HG03571 (cell line): Measurements from ENCODE around the gene PDZD7.
"Not testable (repeated sequence)": the region's sequence is repeated elsewhere in the genome, so short reads cannot be mapped to it uniquely, and the experiment has no call there.

Experiments
- ATAC-seq: cut with Tn5 transposase; IDR thresholded peaks from one replicate; pipeline ENCODE4 v1.9.1; 2021; ENCODE audit not compliant: unreplicated experiment

Gene PDZD7

DNA sequence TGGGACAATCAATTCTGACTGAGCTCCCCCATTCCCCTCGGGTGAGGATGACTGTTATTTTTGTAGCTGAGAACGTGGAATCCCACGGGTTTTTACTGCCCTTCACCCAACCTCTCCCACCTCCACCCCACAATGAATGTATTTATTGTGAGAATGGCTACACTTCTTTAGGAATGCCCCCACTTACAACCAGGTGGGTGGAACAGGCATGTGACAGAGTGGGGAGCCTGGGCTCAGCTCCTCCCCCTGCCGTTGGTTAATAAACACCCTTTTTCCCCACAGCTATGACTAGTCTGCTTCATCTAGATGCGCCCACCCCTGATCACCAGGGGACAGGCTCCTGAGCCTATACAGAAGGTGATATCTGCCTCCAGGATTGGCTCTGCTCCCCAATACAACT is 45.6 kb downstream of the PDZD7 start:
- no peak for ATAC-seq

DNA sequence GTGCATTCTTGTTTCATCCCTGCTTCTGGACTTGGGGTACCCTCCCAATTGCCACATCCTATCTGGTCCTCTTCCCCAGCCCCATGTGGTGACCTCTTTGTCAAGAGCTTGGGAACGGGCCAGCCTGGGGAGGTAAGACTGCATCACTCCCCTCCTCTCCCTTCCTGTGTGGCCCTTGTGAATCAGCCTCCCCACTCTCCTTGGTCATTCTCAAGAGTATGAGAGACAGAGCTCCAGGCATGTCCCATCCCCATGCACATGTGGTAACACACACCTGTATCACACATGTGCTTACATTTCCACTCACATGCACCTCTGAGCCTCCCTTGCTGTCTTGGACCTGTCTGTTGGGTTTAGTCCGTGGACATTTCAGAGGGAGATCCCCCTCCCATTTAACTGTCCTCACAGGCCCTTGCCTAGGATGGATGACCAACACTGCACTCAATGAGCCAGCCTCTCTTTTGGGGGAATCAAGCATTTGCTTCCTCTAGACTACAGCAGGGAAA is 46.2 kb downstream of the PDZD7 start:
- no peak for ATAC-seq

DNA sequence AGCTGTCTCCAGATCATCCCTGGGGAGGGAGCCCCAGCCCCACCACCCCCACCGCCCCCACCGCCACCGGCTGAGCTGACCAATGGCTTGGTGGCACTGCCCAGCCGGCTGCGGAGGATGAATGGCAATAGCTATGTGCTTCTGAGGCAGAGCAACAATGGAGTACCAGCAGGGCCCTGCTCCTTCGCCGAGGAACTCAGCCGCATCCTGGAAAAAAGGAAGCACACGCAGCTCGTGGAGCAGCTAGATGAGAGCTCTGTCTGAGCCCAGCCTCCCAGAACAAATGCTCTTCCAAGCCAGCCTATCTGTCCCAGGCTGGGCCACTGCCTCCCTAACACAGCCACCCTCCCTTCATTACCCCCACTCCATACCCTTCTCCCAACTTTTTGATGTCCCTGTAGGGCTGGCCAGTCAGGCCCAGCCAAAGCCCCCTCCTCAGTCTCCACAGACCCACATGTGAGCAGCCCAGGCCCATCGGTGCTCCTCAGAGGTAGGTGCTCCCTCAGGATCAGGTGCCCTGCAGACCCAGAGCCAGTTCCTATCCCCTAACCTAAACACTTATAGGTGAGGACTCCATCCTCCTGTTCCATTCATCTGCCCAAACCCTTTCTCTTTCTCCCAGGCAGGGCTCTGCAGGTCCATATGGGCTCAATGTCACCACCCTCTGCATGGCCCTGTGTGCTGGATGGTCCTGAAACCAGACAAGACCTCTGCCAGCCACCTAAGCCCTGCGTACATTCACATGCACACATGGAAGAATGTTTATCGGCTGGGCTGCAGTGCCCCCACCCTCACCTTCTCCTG is 46.9 kb downstream of the PDZD7 start:
- no peak for ATAC-seq

DNA sequence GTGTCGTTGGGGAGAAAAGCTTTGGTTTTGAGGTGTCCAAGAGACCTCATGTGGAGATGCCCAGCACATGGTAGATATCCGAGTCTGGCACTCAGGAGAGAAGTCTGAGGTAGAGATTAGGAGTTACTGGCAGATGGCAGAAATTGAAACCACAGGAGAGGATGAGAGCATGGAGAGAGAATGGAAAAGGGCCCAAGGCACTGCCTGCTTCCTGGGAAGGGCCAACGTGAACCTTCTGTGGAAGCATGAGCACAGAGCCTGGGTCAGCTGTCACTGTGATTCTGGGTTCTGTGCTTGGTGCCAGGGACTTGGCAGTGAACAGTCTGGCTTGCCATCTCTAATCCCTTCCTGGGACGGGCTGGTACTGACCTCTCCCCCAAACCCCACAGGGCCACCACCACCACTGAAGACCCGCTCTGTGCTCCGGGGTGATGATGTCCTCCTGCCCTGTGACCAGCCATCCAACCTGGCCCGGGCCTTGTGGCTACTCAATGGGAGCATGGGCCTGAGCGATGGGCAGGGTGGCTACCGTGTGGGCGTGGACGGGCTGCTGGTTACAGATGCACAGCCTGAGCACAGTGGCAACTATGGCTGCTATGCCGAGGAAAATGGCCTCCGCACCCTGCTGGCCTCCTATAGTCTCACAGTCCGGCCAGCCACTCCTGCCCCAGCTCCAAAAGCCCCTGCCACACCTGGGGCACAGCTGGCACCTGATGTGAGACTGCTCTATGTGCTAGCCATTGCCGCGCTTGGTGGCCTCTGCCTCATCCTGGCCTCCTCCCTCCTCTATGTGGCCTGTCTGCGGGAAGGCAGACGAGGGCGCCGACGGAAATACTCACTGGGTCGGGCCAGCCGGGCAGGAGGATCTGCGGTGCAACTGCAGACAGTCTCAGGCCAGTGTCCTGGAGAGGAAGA is 47.8 kb downstream of the PDZD7 start:
- ATAC-seq, result no peak

DNA sequence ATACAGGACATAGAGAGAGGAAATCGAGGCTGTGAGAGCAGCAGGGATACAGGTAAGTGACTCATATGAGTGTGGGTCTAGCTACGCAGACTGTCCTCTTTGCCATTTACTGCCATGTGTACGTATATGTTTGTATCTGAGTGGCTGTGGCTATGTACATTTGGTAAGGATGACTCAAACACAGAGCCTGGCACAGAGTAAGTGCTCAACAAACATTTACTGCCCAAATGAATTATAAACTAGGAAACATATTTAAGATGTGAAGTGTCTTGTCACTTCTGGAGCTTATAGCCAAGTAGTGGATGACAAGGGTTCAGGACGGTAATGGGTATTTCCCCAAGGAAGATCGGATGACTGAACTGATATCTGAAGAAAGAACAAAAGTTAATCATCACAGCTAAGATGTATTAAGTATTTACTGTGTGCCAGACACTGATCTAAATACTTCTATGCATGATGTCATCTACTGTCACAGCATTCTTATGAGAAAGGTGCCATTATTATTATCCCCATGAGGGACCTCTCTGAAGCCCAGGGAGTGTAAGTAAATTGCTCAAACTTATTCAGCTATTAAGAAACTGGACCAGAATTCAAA is 49.7 kb downstream of the PDZD7 start:
- ATAC-seq, result no peak

DNA sequence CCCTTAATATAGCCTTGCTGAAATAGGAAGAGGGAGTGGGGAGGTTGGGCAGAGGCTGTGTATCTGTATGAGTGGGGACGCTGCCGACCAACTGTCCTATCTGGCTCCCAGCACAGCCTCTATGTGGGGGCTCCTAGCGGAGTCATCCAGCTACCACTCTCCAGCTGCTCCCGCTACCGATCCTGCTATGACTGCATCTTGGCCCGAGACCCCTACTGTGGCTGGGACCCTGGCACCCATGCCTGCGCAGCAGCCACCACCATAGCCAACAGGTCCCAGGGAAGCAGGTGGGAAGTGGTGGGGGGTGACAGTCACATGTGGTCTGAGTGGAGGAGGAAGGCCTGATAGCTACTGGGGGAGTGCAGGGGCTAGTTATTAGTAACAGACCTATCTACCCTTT is 50.2 kb downstream of the PDZD7 start:
- no peak for ATAC-seq

DNA sequence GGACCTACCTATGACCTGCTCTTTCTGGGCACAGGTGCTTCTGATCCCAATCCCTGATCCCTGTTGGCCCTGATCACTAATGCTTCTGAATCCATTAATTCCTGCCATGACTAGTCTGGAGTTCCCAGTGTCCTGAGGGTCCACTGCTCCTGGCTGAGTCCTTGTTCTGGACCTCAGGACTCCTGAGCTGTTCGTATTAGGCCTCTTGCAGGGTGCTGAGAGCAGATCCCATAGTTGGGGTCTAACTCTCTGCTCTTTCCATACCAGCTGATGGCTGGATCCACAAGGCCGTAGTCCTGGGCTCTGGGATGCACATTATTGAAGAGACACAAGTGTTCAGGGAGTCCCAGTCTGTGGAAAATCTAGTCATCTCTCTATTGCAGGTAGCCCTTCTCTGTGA is 50.6 kb downstream of the PDZD7 start:
- no peak for ATAC-seq

DNA sequence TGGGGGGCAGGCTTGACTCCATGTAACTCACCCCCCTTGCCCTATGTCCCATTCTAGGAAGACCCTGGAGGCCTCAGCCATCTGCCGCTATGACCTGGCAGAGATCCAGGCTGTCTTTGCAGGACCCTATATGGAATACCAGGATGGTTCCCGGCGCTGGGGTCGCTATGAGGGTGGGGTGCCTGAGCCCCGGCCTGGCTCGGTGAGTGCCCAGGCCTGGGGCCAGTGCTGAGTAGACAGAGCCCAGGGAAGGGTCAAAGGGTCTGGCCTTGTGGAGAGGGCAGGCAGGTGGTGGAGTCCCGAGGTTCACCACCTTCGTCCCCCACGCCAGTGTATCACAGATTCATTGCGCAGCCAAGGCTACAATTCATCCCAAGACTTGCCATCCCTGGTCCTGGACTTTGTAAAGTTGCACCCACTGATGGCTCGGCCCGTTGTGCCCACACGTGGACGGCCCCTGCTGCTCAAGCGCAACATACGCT is 51.1 kb downstream of the PDZD7 start:
- no peak for ATAC-seq

DNA sequence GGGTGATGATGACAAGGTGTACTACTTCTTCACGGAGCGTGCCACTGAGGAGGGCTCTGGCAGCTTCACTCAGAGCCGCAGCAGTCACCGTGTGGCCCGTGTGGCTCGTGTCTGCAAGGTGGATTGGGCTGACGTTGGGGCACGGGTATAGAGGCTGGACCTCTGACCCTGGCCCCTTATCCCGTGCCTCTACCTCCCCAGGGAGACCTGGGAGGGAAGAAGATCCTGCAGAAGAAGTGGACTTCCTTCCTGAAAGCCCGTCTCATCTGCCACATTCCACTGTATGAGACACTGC is 52.1 kb downstream of the PDZD7 start:
- no peak for ATAC-seq

DNA sequence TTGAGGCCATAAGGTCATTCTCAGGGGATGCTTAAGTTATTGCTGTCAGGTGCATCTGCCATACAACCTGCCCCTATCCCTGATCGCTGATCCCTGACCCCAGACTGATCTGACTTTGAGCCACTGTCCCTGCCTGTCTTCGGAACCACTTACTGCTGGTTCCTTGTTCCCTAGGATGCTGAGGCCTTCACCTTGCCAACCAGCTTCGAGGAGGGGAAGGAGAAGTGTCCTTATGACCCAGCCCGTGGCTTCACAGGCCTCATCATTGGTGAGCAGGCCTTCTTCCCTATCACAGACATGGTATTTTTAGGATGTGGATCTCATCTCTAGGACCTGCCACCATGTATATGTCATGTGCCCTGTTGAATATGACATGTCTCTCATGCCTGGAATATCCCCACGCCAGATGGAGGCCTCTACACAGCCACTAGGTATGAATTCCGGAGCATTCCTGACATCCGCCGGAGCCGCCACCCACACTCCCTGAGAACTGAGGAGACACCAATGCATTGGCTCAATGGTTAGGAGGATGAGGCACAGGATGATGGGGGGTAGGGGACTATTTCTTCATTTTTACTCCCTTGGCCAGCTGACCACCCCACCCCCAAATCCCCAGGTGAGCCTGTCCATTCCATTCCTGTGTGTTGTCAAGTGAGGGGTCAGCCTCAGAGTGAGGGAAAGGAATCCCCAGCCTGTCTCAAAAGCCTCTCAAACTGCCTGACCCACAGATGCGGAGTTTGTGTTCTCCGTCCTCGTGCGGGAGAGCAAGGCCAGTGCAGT is 52.6 kb downstream of the PDZD7 start:
- no peak for ATAC-seq

DNA sequence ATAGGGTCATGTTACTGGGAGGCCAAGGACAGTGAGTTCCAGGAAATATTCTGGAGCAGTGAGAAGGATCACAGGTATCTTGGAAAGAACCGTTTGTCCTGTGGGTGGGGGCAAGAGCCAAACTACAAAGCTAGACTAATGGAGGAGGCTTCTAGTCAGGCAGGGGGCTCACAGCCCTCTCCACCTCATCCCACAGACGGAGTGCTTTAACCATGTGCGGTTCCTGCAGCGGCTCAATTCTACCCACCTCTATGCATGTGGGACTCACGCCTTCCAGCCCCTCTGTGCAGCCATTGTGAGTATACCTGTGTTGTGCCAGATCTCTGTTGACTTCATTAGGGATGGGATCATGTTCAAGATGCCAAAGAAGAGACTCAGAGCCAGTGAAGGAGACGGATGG is 53.5 kb downstream of the PDZD7 start:
- ATAC-seq, result no peak

DNA sequence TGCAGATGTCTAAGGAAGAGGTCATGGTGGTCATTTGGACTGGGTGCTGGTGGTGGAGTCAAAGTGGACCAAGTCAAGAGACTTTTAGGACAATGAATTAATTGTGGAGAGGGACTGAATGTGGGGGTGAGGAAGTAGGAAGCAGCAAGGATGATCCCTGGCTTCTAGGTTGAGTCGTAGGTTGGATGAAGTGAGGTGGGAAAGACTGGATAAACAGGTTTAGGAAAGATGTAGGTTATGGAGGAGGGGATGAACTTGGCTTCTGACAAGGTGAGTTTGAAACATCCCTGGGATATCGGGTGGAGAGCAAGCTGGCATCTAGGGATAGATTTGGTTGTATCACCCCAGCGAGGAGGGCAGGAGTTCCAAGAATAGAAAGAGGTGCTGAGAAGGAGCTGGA is 54.0 kb downstream of the PDZD7 start:
- no peak for ATAC-seq

DNA sequence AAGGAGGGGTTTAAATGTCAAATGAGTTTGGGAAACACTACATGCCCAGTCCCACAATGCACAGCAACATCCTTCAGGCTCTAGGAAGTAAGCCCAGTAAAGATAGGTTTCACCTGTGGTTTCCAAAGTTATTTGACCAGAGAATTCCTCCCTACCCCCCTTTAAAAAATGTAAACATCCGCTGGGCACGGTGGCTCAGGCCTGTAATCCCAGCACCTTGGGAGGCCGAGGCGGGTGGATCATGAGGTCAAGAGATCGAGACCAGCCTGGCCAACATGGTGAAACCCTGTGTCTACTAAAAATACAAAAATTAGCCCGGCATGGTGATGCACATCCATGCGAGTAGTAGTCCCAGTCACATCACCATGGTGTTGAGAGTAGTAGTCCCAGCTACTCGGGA is 55.5 kb downstream of the PDZD7 start:
- not testable (repeated sequence) for ATAC-seq

DNA sequence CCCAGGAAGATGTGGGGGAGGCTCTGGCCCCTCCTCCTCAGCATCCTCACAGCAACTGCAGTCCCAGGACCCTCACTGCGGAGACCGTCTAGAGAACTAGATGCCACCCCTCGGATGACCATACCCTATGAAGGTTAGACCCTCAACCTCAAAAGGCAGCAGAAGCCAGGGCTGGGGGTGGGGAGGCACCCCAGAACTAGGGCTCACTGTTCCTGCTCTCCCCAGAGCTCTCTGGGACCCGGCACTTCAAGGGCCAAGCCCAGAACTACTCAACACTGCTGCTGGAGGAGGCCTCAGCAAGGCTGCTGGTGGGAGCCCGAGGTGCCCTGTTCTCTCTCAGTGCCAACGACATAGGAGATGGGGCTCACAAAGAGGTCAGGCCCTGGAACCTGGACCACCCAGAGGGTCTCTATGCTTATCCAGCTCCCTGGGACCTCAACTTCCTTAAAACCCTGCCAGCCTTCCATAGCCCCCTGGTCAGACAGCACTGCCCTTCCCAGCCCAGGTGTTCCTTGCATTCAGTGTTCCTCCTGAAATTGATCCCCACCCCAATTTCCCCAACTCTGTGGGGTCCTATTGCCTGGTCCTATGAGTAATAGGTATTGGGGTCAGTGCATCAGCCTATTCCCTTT is 57.9 kb downstream of the PDZD7 start:
- ATAC-seq, result no peak

DNA sequence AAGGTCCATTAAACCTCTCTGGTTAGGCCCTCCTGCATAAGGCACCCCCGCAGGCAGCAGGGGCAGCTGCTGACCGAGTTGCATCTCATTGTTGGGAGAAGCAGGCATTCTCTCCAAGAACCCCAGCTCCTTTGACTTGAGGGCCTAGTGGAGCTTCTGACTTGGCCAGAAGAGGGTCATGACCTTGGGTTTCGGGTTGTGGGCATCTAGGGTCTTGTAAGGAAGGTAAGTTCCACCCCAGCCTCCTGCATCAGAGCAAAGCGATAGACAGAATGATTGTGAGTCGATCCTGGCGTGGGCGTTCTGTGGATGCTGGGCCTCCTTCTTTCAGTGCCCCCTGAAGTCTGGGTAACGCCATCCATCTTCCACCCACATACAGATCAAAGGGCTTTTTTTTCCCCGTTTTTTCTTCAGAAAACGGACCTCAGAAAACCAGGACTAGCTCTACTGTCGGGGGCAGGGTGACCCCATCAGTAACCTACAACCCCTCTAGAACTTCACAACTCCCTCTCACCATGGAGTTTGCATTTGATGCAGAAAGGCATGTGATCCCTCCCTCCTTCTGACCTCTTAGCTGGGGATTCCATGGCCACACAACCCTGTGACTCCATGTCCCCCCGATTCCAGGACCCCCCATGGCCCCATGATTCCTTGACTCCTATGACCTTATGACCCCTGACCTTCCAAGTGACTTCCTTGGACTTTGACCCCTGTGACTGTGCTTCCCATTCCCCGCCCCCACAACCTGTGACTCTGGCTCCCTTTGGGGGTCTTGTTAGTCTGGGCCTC is 58.6 kb downstream of the PDZD7 start:
- ATAC-seq, result no peak

DNA sequence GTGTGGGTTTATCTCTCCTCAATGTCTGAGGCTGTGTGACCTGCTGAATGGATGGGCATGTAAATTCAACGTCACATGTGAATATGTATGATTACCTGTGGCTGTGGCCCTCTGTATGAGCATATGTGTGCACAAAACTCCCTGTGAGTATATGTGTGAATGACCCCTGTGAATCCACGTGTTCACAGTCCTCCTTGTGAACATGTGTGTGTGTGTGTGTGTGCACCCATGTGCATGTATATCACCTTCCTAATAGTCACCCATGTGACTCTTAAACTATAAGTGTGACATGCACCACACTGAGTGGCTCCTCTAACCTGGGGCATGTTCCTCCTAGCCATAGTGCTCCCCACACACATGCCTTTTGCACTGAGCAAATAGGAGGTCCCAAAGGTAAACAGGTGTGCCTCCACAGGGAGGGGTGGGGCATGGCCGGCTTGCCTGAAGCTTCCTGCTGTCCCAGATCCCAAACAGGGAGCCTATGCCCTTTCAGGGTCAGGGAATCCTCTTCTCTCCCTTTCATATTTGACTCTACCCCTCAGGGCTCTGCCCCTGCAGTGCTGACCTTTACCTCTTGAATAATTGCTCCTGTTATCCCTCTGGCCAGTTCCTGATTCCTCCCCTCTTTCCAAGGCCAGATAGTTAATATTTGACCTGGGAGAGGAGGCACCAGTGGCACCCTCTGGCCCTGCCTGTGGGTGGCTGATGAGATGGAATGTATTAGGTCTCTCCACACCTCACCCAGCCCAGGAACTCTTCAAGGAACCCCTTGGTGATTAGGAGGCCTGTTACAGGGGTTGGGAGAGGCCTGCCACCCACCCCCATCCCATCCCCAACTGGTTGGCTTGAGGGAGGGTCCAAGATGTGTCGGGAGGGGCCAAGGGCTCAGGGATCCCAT is 59.8 kb downstream of the PDZD7 start:
- ATAC-seq, result no peak

DNA sequence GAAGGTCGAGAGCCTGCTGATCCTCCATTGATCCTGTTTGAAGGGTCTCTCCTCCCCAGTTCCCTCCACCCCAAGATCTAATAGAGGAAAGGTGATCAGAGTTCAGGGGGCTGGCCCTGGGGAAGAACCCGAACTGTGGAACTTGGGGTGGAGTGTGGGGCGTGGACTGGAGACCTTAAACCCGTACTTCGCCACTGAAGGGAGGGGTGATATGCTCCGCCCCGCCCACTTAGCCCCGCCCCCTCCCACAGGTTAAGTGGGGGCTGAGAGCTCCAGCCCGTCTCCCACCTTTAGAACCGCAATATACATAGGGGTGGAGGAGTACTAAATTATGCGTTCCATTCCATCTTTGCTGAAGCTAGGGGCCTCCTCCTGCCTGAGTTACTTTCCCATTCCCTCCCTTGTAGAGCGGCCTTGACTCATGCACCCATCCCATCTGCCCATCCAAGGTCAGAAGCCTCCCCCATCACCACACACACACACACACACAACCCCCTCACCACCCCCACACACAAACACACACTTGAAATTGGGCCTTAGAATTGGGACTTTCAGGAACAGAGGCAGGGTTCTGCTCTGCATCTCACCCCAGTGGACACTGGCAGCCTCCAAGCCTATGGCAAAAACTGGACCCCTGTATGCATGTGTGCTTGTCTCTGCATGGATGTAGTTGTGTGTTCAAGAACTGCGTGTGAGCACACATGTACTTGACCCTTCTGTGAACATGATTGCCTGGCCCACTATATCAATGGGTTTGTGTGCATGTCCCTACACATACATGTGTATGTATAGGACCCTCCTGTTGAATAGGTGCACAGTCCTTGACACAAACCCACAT is 60.6 kb downstream of the PDZD7 start:
- no peak for ATAC-seq
